ENCODE results near the gene PHLDB3.
"Not testable (repeated sequence)": the region's sequence is repeated elsewhere in the genome, so short reads cannot be mapped to it uniquely, and the experiment has no call there.

Gene PHLDB3

GRCh38 chr19:43467276-43467675 is 37.3 kb downstream of the PHLDB3 start:
- DNase-seq (ENCODE audit: low read depth) = no peak

DNA sequence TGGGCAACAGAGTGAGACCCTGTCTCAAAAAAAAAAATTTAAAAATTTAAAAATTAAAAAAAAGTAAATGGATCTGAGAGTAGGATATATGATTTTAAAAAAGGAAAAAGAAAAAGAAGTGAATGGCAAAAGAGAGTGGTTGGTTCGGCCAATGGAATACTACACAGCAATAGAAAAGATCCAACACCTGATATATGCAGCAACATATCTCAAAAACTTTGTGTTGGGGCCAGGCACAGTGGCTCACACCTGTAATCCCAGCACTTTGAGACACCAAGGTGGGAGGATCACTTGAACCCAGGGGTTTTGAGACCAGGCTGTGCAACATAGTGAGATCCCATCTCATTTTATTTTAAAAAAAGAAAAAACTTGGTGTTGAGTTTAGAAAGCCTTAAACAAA is 37.8 kb downstream of the PHLDB3 start:
- no peak for DNase-seq (ENCODE audit: low read depth)

- DNase-seq (ENCODE audit: low read depth) = no peak
Measured at GRCh38 chr19:43465468-43466120, 39.0 kb downstream of the PHLDB3 start, which contains the start of gene LYPD3. Gene LYPD3, minus strand, starts transcription at chr19:43465608. Its CDS starts 37 bp downstream, at chr19:43465571.

DNA sequence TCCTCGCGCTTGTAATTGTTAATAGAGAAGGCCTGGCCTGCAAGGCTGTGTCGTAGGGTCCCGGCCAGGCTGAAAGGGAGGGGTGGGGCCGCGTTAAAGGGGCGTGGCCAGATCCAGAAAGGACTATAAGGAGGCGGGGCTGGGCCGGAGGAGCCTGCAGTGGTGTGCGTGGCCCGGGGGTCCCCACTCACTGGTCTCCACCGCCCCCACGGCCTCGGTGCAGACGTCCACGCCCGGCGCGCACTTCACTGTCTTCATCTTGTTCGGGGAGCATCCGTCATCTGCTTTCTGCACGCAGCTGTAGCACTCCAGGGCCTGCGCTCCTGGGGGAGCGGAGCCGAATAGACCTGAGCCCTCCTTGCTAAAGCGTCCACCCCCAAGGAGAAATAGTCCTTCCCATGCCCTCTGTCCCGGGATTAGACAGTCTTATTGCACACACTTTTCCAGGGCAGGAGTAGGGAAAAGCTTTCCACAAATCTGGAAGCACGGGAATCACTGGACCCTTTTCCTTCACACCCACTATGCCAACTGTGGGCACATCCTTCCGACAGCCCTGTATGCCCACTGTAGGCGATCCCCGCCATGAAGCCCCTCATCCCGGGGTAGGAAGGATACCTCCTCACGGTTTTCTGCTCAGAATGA is 40.3 kb downstream of the PHLDB3 start:
- DNase-seq (ENCODE audit: low read depth) = no peak

- peak; percentile 81 for DNase-seq (ENCODE audit: low read depth)
Measured at GRCh38 chr19:43463381-43464133, 41.0 kb downstream of the PHLDB3 start.

DNA sequence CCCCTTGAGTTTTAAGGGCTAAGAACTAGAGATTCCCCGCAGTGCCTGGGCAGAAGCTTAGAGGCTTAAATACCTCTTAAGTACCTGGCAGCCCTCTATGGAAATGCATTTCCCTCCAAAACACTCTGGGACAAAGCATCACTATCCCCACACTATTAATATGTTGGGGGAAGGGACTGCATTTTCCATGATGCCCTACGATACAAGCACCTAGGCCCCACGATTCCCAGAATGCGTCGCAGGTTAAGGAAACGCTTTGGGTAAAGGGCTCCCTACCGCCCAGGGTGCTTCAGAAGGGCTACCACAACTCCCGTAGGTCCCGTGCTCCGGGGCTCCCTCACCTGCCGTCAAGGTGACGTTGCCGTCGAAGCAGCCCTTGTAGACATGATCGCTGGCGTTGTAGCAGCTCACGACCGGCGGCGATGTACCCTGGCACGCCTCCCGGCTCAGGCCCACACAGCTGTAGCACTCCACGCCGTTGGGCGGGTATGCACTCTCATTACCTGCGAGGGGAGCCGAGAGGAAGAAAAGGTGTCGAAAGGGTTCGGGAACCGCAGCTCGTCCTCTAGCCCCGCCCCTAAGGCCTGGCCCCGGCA is 41.7 kb downstream of the PHLDB3 start:
- DNase-seq (ENCODE audit: low read depth) = no peak

GRCh38 chr19:43462383-43462782 is 42.2 kb downstream of the PHLDB3 start:
- no peak for DNase-seq (ENCODE audit: low read depth)

GRCh38 chr19:43461303-43461702 is 43.2 kb downstream of the PHLDB3 start:
- no peak for DNase-seq (ENCODE audit: low read depth)

GRCh38 chr19:43460362-43461016 is 44.1 kb downstream of the PHLDB3 start:
- no peak for DNase-seq (ENCODE audit: low read depth)

- DNase-seq (ENCODE audit: low read depth) = no peak
Measured at GRCh38 chr19:43457809-43458208, 46.7 kb downstream of the PHLDB3 start.

DNA sequence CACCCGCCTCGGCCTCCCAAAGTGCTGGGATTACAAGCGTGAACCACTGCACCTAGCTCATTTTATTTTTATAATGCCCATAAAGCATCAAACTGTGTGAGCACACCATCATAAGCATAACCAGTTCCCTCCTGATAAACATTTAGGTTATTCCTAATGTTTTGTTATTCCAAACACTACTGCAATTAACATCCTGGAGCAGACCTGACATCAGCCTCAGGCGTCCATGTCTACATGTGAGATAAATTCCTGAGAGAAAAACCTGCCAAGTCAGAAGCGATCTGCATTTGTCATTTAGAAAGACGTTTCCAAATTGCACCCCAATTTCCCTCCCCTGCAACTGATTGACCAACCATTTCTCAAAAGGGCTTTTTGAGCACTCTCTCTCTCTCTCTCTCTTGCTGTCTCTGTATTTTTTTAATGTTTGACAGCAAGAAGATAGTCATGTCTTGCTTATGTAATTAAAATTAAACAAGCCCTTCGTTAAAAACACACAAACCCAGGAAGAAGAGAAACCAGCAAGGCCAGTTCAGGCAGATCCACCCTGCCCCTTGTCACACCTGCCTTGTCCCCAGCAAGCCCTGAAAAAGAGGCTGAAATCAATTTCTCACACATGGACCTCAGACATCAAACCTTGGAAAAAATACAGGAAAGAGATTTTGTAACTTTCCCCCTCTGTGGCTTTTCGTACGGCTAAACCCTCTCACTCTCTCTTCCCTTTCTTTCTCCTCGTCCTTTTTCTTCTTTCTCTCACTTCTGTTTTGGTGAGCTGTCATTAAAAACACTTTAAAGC is 49.0 kb downstream of the PHLDB3 start:
- no peak for DNase-seq (ENCODE audit: low read depth)

GRCh38 chr19:43454031-43454430 is 50.5 kb downstream of the PHLDB3 start:
- no peak for DNase-seq (ENCODE audit: low read depth)

GRCh38 chr19:43452582-43452981 is 52.0 kb downstream of the PHLDB3 start:
- no peak for DNase-seq (ENCODE audit: low read depth)

DNA sequence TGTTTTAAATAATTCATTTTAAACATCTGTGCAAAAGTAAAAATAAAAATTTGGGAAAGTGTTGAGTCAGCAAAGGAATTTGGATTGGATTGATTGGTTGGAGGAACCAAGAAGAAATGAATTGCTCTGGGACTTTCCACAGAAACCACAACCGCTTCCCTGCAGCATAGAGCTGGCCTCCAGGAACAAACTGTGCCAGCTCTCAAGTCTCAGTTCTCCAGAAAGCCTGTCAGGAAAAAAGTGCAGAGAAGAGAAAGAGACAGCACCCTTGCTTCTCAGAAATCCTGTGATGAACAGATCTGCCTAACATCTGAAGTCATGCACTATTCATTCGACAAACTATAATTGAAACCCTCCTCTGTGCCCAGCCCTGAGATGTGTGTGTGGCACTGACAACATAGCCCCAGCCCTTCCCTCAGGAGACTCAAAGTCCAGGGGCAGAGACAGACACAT is 54.0 kb downstream of the PHLDB3 start:
- no peak for DNase-seq (ENCODE audit: low read depth)

GRCh38 chr19:43447655-43448054 is 56.9 kb downstream of the PHLDB3 start:
- no peak for DNase-seq (ENCODE audit: low read depth)

- DNase-seq (ENCODE audit: low read depth) = peak; percentile 59
Measured at GRCh38 chr19:43446746-43447489, 57.6 kb downstream of the PHLDB3 start.

DNA sequence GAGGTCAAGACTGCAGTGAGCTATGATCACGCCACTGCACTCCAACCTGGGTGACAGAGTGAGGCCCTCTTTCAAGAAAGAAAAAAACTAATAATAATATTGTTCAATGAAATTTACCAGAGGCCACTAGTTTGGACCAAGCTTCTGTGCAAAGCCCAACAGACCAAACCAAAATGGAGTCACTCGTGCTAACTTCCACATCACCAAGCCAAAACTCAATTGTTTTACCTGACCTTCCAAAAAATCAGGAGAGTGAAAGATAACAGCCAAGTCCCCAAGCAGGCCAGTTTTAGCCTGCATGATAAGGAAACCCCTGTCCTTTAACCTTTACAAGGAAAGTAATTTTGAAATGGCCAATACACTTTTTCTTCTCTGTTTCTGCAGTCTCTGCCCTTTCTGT is 59.1 kb downstream of the PHLDB3 start:
- DNase-seq (ENCODE audit: low read depth) = no peak

GRCh38 chr19:43444531-43445287 is 59.8 kb downstream of the PHLDB3 start:
- DNase-seq (ENCODE audit: low read depth) = no peak

- not testable (repeated sequence) for DNase-seq (ENCODE audit: low read depth)
Measured at GRCh38 chr19:43444091-43444490, 60.5 kb downstream of the PHLDB3 start.

GRCh38 chr19:43441716-43442115 is 62.8 kb downstream of the PHLDB3 start:
- no peak for DNase-seq (ENCODE audit: low read depth)

All from fibroblast of the conjunctiva (primary cell).